HG03432 (cell line): ENCODE measurements around the gene ZNF341.
A peak's percentile ranks its signal among the peaks of the same experiment; 100 is the strongest.
"Not testable (repeated sequence)": the region's sequence is repeated elsewhere in the genome, so short reads cannot be mapped to it uniquely, and the experiment has no call there.

ENCODE experiments used
- ATAC-seq: cut with Tn5 transposase; IDR thresholded peaks from one replicate; pipeline ENCODE4 v1.9.1; 2021; ENCODE audit warnings: mild to moderate bottlenecking, moderate library complexity; ENCODE audit not compliant: unreplicated experiment

The ZNF341 gene

GRCh38 chr20:33791959-33792597, 60.3 kb downstream of the ZNF341 start:
- no peak for ATAC-seq

- not testable (repeated sequence) for ATAC-seq
Measured at GRCh38 chr20:33792598-33792989, 60.8 kb downstream of the ZNF341 start.

- no peak for ATAC-seq
Measured at GRCh38 chr20:33793011-33793931, 61.5 kb downstream of the ZNF341 start.

- no peak for ATAC-seq
Measured at GRCh38 chr20:33796263-33796906, 64.6 kb downstream of the ZNF341 start.

DNA sequence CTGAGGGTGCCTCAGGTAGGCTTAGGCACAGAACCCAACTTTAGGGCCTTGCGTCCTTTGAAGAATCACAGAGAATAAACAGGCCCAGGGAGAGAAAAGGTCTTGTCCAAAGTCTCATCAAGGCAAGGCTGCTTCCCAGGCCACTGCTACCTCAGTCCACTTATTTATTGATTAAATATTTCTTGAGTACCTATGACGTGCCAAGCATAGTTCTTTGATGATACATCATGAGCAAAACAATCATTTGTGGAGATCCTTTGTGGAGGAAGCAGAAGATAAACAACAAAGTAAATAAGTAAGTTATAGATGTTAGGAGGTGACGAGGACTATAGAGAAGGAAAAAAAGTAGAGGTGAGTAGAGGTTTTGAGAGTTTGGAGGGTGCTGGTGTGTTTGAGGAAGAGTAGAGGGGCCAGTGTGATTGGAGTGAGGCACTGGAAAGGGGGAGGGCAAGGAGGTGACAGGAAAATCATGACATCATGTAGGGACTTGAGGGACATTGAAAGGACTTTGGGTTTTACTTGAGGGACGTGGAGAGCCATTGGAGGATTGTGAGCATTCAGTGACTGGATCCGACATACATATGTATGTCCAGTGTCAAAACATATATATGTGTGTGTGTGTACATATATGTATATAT, 65.2 kb downstream of the ZNF341 start:
- no peak for ATAC-seq

- no peak for ATAC-seq
Measured at GRCh38 chr20:33798444-33798843, 66.6 kb downstream of the ZNF341 start.

GRCh38 chr20:33803921-33804337, 72.1 kb downstream of the ZNF341 start:
- no peak for ATAC-seq

DNA sequence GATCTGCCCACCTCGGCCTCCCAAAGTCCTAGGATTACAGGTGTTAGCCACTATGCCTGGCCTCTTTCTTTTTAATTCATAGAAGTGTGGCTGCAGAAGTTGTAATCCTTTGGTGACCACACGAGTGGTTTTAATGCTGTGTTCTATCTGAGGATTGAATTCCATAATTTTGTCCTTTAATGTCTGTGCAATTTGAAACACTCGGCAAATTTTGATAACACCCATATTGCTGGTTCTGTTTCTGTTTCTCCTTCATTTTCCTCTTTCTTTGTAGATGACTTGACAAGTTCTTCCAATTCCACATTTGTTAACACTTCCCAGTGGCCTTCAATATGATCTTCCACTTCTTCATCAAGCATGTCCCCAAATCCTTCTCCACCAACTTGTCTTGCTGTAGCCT, 76.6 kb downstream of the ZNF341 start:
- ATAC-seq: no peak

DNA sequence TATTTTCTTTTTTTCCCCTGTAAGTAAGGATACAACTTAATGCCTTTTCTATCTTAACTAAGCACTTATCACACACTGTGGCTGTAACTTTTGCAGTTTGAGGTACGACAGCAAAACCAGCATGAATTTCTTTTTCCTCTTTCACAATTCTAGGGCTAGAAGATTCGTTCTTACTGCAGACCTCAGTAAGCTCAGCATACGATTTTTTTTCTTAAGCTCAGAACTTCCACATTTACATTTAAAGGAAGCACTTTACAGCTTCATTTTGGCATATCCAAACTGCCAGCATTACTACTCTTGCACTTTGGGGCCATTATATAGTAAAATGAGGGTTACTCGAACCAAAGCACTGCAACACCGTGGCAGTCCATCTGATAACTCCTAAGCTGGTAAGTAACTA, 78.5 kb downstream of the ZNF341 start:
- no peak for ATAC-seq

DNA sequence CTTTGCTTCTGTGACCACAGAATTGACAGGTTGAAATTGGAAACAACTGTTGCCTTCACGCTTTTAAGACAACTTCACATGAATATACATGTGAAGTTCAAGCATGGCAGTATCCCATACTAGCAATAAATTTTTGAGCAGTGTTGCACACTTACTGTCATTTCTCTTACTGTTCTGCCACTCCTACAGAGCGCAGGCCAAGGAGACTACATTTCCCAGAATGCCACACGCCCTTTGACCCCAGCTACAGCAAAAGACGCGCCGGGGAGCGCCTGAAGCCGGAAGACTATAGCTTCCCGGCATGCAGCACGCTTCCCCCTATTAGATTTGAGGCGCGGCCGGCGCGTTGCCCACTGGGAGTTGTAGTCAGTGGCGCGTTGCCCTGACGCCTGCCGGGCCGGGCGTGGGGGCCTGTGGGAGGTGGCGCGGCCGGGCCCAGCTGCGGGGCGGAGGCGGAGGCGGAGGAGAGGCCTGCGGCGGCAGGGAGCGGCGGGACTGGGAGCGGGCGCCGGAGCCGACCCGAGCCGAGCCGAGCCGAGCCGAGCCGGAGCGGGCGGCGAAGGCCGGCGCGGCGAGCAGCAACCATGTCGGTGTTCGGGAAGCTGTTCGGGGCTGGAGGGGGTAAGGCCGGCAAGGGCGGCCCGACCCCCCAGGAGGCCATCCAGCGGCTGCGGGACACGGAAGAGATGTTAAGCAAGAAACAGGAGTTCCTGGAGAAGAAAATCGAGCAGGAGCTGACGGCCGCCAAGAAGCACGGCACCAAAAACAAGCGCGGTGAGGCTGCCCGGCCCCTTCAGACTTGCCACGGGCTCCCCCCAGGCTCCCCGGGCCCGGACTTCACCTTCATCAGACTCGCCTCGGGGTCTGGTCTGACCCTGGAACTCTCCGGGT, 79.3 kb downstream of the ZNF341 start, which contains the start of gene CHMP4B:
Gene CHMP4B (plus strand): TSS at position 464 of the 891 bp plus-strand sequence. CDS start 121 bp downstream, at position 585.
- ATAC-seq: peak; percentile 98

DNA sequence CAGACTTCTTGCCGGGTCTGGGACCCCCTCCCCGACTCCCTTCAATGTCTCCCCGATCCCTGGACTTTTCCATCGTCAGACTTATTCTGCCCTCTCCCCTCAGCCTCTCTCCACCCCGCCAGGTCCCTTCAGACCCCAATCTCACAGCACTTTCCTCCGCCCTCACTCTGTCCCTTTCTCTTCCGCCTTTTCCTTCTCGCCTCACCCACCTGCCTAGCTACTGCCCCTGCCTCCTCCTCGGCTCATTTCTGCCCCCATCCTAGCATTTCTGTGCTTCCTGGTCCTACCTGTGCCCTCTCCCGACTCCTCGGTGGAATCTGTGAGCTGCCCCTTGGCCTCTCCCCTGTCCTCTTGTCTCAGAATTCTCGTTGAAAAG, 80.0 kb downstream of the ZNF341 start:
- ATAC-seq: no peak

DNA sequence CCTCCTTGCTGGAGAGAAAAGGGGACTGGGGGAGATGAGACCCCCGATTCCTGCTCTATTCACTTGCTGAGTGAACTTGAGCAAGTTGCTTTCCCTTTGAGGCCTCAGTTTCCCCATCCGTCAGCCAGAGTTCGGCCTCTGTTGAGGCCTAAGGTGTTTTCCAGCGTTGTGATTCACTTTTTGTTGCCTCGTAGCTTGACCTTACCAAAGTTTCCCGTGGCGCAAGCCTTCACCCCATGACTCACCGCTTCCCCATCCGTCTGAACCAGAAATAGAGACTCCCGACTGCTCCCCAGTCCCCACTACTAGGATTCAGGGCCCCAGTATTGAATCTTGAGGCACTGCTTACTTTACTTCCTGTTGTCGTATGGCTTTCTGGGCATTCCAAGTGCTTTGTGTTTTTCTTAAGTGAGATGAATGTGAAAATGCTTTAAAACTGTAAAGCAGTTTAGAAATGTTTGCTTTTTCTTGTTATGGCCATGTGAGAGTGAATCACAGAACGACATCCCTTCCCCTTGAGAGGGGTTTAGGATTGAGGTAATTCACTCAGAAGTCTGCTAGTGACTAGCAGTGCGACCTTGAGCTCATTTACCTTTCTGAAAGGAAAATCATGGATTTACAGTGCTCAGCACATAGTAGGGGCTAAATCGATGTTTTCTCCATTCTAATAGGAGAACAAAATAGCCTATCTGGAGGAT, 80.5 kb downstream of the ZNF341 start:
- ATAC-seq: no peak

- no peak for ATAC-seq
Measured at GRCh38 chr20:33812908-33813462, 81.2 kb downstream of the ZNF341 start.

DNA sequence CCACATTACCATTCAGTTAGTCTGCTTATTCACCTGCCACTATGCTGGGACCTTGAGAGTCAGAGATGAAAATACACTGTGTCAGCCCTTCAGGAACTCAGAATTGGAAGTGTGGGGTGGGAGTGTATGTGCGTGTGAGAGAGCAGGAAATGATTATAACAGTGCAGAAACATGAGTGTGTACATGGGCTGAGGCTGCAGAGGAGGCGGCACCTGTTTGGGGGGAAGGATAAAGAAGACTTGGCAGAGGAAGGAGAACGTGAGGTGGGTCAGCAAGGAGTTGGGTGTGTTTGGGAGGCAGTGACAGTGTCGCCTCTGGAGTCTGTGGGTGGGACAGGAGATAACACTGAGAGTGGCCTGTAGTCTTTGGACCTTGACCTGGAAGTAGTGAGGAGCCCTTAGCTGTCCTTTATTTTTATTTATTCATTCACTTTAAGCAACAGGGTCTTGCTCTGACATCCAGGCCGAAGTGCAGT, 82.5 kb downstream of the ZNF341 start:
- ATAC-seq: no peak

DNA sequence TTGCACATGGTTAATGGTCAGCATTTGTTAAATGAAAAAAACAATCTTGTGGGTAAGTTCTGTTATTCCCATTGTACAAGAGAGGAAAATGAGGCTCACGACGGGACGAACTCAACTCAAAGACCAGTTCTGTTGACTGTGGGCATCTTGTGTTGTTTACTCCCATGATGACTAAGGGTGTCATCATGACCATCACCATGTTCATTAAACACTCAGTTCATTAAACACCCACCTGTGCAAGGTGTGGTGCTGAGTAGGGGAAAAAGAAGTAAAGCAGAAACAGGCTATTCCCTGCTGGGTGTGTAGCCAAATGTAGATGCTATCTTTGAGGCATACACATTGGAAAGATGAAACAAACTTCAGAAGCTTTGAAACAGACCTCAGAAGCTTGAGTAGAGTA, 83.9 kb downstream of the ZNF341 start:
- ATAC-seq: no peak

GRCh38 chr20:33816191-33816590, 84.4 kb downstream of the ZNF341 start:
- ATAC-seq: no peak

DNA sequence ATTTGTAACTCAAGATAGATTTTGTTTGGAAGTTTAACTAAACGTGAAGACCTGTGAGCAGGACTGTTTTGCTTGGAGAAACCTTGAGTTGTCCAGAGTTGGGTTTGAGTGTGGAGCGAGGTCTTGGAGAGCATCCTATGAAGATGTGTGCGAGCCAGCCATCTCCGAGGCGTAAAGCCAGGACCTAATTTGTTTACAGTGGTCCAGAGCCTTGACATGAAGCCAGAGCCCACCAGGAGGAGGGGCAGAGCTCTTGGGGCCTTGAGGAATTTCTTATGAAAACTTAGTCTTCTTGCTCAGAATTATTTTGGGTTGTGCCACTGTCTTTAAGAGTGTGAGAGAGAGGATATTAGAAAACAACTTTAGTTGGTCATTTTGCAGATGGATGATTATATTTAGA, 85.6 kb downstream of the ZNF341 start:
- ATAC-seq: no peak

DNA sequence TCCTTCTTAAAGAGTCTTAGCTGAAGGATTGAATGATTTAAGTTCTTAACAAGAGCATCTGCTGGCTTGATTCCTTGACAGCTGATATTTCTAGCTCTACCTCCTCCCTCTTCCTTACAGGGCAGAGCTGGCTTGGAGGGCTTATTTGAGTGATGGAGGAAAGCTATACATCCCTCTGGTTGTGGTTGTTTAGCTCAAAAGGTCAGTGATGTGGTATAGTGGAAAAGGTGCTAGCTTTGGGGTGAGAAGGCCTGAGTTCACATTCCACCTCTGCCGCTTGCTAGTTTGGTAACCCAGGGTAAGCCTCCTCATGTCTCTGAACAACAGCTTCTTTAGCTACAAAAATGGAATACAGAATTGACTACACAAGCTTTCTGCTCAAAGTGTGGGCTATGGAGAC, 87.7 kb downstream of the ZNF341 start:
- ATAC-seq: no peak

DNA sequence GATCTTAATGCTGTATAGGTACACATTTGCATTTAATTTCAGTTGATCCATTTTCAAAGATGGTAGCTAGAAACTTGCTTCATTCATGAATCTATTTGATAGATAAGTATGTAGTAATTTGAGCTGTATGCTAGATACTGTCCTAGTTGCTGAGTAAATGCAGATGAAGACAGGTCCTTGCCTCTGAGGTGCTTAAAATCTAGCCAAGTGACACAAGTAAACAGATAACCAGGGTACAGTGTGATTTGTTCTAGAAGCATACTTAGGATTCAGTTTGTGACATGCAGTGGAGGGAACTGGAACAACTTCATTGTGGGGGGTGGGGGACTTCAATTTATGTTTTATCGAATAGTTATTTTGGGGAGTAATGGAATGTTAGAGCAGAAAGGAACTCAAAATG, 88.6 kb downstream of the ZNF341 start:
- ATAC-seq: no peak
